GM06990 (cell line): ENCODE results near the gene ZNF598.
"Not testable (repeated sequence)": the region's sequence is repeated elsewhere in the genome, so short reads cannot be mapped to it uniquely, and the experiment has no call there.

Experiments
- DNase-seq: peaks from one replicate; pipeline ENCODE4 v3.0.0-alpha.2; 2011; ENCODE audit not compliant: insufficient read length; ENCODE audit errors: extremely low read depth
- H3K27me3 ChIP-seq: replicated peaks from 2 replicates; pipeline ENCODE4 v1.6.0; 2011; ENCODE audit warnings: low read length; ENCODE audit not compliant: control insufficient read depth, insufficient read depth
- H3K36me3 ChIP-seq: 2 replicates; pipeline ENCODE4 v1.5.1; 2011; ENCODE audit warnings: low read length; ENCODE audit not compliant: control insufficient read depth, insufficient read depth
- H3K4me3 ChIP-seq: replicated peaks from 2 replicates; pipeline ENCODE4 v1.5.1; 2011; ENCODE audit warnings: low read depth, mild to moderate bottlenecking, control low read depth, low read length
- CTCF ChIP-seq: IDR thresholded peaks from 2 replicates; pipeline ENCODE4 v1.5.1; 2011; ENCODE audit warnings: low read length, control low read depth, mild to moderate bottlenecking, inconsistent platforms; ENCODE audit not compliant: insufficient read depth, poor library complexity, severe bottlenecking

Gene ZNF598

GRCh38 chr16:2019518-2019920 is 9.9 kb upstream of the ZNF598 start, which contains the start of gene NPW:
Gene NPW (plus strand): TSS chr16:2019785.
- H3K4me3 ChIP-seq, result no peak within 1 kb of the TSS
- DNase-seq, result no peak
- TF ChIP-seq CTCF, result no peak
- no peaks in the 10 kb centered on the region for H3K36me3 ChIP-seq
- H3K27me3 ChIP-seq, result no peaks in the 10 kb centered on the region

GRCh38 chr16:2016407-2016922 is 6.8 kb upstream of the ZNF598 start:
- Histone ChIP-seq H3K36me3 (no peaks in the 10 kb centered on the region), H3K27me3 (no peaks in the 10 kb centered on the region), H3K4me3 (no peak overlapping the region)
- peak; percentile 58 for TF ChIP-seq CTCF
- DNase-seq, result no peak

GRCh38 chr16:2015947-2016208 is 6.3 kb upstream of the ZNF598 start:
- no peak for TF ChIP-seq CTCF
- no peak for DNase-seq
- H3K4me3 ChIP-seq, result no peak overlapping the region

GRCh38 chr16:2015117-2015946 is 5.7 kb upstream of the ZNF598 start:
- no peak for TF ChIP-seq CTCF
- Histone ChIP-seq H3K4me3 (no peak overlapping the region), H3K36me3 (no peaks in the 10 kb centered on the region), H3K27me3 (no peaks in the 10 kb centered on the region)
- no peak for DNase-seq

More at GRCh38 chr16:2015947-2016208, 6.3 kb upstream of the ZNF598 start:
- H3K36me3 ChIP-seq, result no peaks in the 10 kb centered on the region
- H3K27me3 ChIP-seq, result no peaks in the 10 kb centered on the region

- no peak overlapping the region for H3K4me3 ChIP-seq
- no peaks in the 10 kb centered on the region for H3K36me3 ChIP-seq
- TF ChIP-seq CTCF, result no peak
- H3K27me3 ChIP-seq, result no peaks in the 10 kb centered on the region
- no peak for DNase-seq
These were observed 3.9 kb upstream of the ZNF598 start for GRCh38 chr16:2013527-2013926.

- not testable (repeated sequence) for H3K27me3 ChIP-seq, H3K4me3 ChIP-seq, DNase-seq, H3K36me3 ChIP-seq
These were observed 2.1 kb upstream of the ZNF598 start for GRCh38 chr16:2011726-2012125.
